ENCODE results near the gene KIAA1328. TPM values are rescaled to one million over a fixed set of nuclear protein-coding genes. Genes with fewer than 3 reads are reported as not detected.

KIAA1328 gene
- total RNA-seq, 1 donor from 2014 or later = 17.8 TPM

- Histone ChIP-seq H3K4me3 (no peak overlapping the region), H3K36me3 (no peaks in the 10 kb centered on the region), H3K27ac (no peak overlapping the region), H3K9me3 (no peaks in the 10 kb centered on the region), H3K27me3 (ENCODE audit: low read depth) (no peaks in the 10 kb centered on the region), H3K4me1 (peaks cover 21% of the 10 kb centered on the region)
- no peak for TF ChIP-seq CTCF (IDR thresholded peaks at IDR 0.05)
- ATAC-seq (no peak), DNase-seq (no peak)
- intact Hi-C loops (cut with DNase I) = no loop called here
Measured at GRCh38 chr18:36825526-36825925, 3.4 kb upstream of the KIAA1328 start.

- ATAC-seq (no peak), DNase-seq (no peak)
- Histone ChIP-seq H3K27ac (no peak overlapping the region), H3K36me3 (no peaks in the 10 kb centered on the region), H3K4me3 (no peak overlapping the region), H3K9me3 (no peaks in the 10 kb centered on the region), H3K4me1 (peaks cover 23% of the 10 kb centered on the region), H3K27me3 (ENCODE audit: low read depth) (no peaks in the 10 kb centered on the region)
- intact Hi-C loops (cut with DNase I) = no loop called here
- TF ChIP-seq CTCF (IDR thresholded peaks at IDR 0.05) = no peak
Measured at GRCh38 chr18:36826556-36826955, 2.4 kb upstream of the KIAA1328 start.

DNA sequence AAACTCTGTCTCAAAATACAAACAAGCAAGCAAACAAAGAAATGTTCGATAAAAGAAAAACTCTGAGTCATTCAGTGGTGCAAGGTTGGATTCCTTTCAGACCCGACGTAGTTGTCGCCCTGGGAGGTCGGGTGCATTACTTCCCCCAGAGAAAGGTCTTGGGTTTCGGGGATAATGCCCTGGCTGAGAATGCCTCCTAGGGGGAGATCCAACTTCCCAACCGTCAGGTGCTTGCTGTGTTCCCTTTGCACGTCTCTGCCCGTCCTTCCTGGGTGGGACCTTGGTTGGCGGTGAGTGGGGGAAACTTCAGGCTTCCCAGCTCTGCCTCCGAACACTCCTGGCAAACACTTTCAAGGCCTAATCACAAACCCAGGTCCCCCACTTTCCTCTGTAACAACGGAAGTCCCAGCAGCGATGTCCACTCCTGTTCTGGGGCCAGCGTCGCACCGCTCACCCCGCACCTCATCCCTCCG is 734 bp upstream of the KIAA1328 start:
- Histone ChIP-seq H3K9me3 (no peaks in the 10 kb centered on the region), H3K4me3 (peak overlapping the region; percentile 89), H3K27me3 (ENCODE audit: low read depth) (no peaks in the 10 kb centered on the region), H3K27ac (peak overlapping the region; percentile 87), H3K36me3 (no peaks in the 10 kb centered on the region), H3K4me1 (peaks cover 23% of the 10 kb centered on the region)
- DNase-seq (no peak), ATAC-seq (peak; percentile 9 to 13)
- intact Hi-C loops (cut with DNase I) = no loop called here
- TF ChIP-seq CTCF (IDR thresholded peaks at IDR 0.05) = no peak

DNA sequence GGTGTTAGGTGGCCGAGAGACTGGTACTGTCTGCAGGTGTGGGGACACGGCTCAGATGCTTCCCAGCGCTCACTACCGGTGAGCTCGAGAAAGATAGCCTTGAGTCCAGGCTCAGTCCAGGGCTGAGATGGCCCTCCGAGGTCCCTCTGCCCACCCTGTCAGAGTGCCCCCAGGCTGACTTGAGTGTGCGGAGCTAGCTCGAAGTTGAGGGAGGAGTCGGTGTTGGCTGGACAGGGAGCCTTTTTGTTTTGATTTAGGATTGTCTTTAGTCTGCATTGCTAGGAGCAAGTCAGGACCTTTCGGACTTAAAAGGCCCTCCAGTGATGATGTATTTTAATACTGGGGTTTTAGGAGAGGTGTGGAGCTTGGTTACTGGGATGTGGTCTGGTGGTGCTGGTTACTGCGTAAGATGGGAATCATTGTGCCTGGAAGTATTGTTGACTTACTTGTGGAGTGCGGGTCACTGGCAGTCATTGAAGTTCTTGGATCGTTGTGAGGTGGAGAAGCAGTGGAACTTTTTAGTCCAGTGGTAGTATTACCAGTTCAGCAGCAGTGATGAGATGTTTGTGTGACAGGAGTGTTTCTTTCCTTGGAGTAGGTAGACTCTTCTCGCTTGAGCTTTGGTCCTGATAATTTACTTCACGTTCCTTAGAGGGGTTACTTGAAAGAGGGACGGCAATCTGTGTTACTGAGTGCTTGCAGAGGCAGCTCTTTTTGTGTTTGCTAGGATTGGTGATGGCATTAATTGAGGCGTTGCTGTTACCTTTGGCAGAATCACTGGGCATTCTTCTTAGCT is 633 bp downstream of the KIAA1328 start:
- Histone ChIP-seq H3K27me3 (ENCODE audit: low read depth) (no peaks in the 10 kb centered on the region), H3K9me3 (no peaks in the 10 kb centered on the region), H3K27ac (peak overlapping the region; percentile 87), H3K4me3 (peak overlapping the region; percentile 89), H3K4me1 (peaks cover 23% of the 10 kb centered on the region), H3K36me3 (no peaks in the 10 kb centered on the region)
- ATAC-seq (peak; percentile 26 to 31), DNase-seq (no peak)
- no peak for TF ChIP-seq CTCF (IDR thresholded peaks at IDR 0.05)
- intact Hi-C loops (cut with DNase I) = no loop called here

- Histone ChIP-seq H3K27me3 (ENCODE audit: low read depth) (no peaks in the 10 kb centered on the region), H3K4me3 (peak overlapping the region; percentile 89), H3K27ac (no peak overlapping the region), H3K36me3 (peaks cover under 1% of the 10 kb centered on the region), H3K4me1 (peaks cover 23% of the 10 kb centered on the region), H3K9me3 (no peaks in the 10 kb centered on the region)
- DNase-seq (no peak), ATAC-seq (no peak)
- intact Hi-C loops (cut with DNase I) = no loop called here
- no peak for TF ChIP-seq CTCF (IDR thresholded peaks at IDR 0.05)
Measured at GRCh38 chr18:36830158-36830495, 1.2 kb downstream of the KIAA1328 start.
